ENCODE data around the gene ABCC5. TPM values are rescaled to one million over a fixed set of nuclear protein-coding genes. Genes with fewer than 3 reads are reported as not detected.

Gene ABCC5
- total and polyA plus RNA-seq, 2 of the 8 experiments (the other 6 are each of a cell fraction or from before 2014, with no cell fraction given): 25.3 to 40.8 TPM

GRCh38 chr3:183870563-183870962 is 147.1 kb downstream of the ABCC5 start:
- peaks cover 9 to 68% of the 10 kb centered on the region in 2 experiments for H3K79me2 ChIP-seq (ENCODE audit: control insufficient read depth in 1 of 2, insufficient read depth in 2 of 2, low read length in 2 of 2)
- no peak overlapping the region for H3K23ac ChIP-seq (ENCODE audit: insufficient read length)
- DNase-seq (ENCODE audit: low read depth in 1 of 2, low spot score in 2 of 2) (peak in 1 of 2 experiments; percentile 10), FAIRE-seq (no peak)
- H3K4ac ChIP-seq (replicated peaks; ENCODE audit: insufficient read length, low read depth, low read length): no peak overlapping the region
- no peak overlapping the region for H3K14ac ChIP-seq (ENCODE audit: insufficient read length)
- no peak overlapping the region for H2BK120ac ChIP-seq (replicated peaks; ENCODE audit: low read depth, low read length)
- H3K9ac ChIP-seq (replicated peaks in 1 of 4; ENCODE audit: extremely low read depth in 1 of 4, low read depth in 3 of 4, low read length in 3 of 4): 0 out of 7 replicates have a peak overlapping the region, but pooled peaks of 1 of the 4 experiments have one; percentile 3
- no peak overlapping the region for H4K5ac ChIP-seq (ENCODE audit: insufficient read length, low read depth, low read length)
- ChIA-PET POLR2A (ENCODE audit: partially characterized antibody) (interaction anchor here (0.9 to 2.2 kb wide), 2 partner anchors 14 to 22 kb away, joined by 3 to 10 read pairs; partner anchors contain the start of gene PARL), CTCF (ENCODE audit: partially characterized antibody) (no interaction called here)
- peaks cover 1 to 3% of the 10 kb centered on the region in 2 experiments for H4K20me1 ChIP-seq (replicated peaks in 1 of 2; ENCODE audit: control insufficient read depth in 1 of 2, insufficient read depth in 2 of 2, low read length in 2 of 2)
- no peak overlapping the region for H4K8ac ChIP-seq (ENCODE audit: extremely low read depth, insufficient read depth, low read length)
- no peak overlapping the region for H2BK20ac ChIP-seq (ENCODE audit: low read length)
- H2BK15ac ChIP-seq (ENCODE audit: low read length): no peak overlapping the region
- H3K23me2 ChIP-seq (ENCODE audit: low read depth, low read length): no peaks in the 10 kb centered on the region; the same call in 1 of the 2 replicates
- H2AFZ ChIP-seq (ENCODE audit: low read length): no peak overlapping the region
- H3K4me1 ChIP-seq (replicated peaks in 1 of 4; ENCODE audit: control insufficient read depth in 3 of 4, insufficient read depth in 4 of 4, low read length in 3 of 4): no peaks in the 10 kb centered on the region
- no peak overlapping the region for H3K27ac ChIP-seq (ENCODE audit: low read depth, low read length)
- H3K9me3 ChIP-seq (ENCODE audit: insufficient read depth in 2 of 2, low read depth in 1 of 2, low read length in 1 of 2): no peaks in the 10 kb centered on the region
- no peak overlapping the region for H2AK5ac ChIP-seq (ENCODE audit: low read depth, low read length)
- no peak overlapping the region for H3K4me3 ChIP-seq (ENCODE audit: extremely low read depth in 1 of 4, insufficient read depth in 2 of 4, low read depth in 3 of 4, low read length in 4 of 4)
- no peak overlapping the region for H2BK12ac ChIP-seq (ENCODE audit: low read depth, low read length)
- no peak overlapping the region for H3K4me2 ChIP-seq (ENCODE audit: insufficient read depth in 1 of 2, low read depth in 2 of 2, low read length in 2 of 2)
- H2BK5ac ChIP-seq (ENCODE audit: low read depth, low read length): no peak overlapping the region
- H3K79me1 ChIP-seq (ENCODE audit: low read depth, low read length): peaks cover 5% of the 10 kb centered on the region
- 85 to 100% methylated on average over 1 to 3 of the region's 3 CpGs for WGBS, 2 experiments (ENCODE audit: extremely low coverage in 1 of 2, insufficient coverage in 1 of 2, insufficient read length in 1 of 2, insufficient replicate concordance in 2 of 2, low coverage in 1 of 2, low lambda C conversion rate in 2 of 2, missing lambda C conversion rate in 1 of 2)
- peaks cover 0 to 23% (median 16%) of the 10 kb centered on the region in 4 experiments; a peak in 6 of 8 replicates for H3K36me3 ChIP-seq (ENCODE audit: control insufficient read depth in 2 of 4, insufficient read depth in 4 of 4, low read length in 3 of 4)
- H3K27me3 ChIP-seq (replicated peaks in 1 of 4; ENCODE audit: control insufficient read depth in 3 of 4, extremely low read depth in 1 of 4, insufficient read depth in 3 of 4, low read length in 3 of 4): no peaks in the 10 kb centered on the region
- no peak overlapping the region for H4K91ac ChIP-seq (replicated peaks; ENCODE audit: insufficient read length, low read length)
- no peak overlapping the region for H3K18ac ChIP-seq (ENCODE audit: extremely low read depth, low read length)
- TF ChIP-seq FOSL1 (IDR thresholded peaks at IDR 0.05; ENCODE audit: insufficient read depth, low read depth, low read length): no peak
- no peak for TF ChIP-seq POLR2AphosphoS5 (IDR thresholded peaks at IDR 0.05; ENCODE audit: low read depth, low read length)
- no peak for TF ChIP-seq CHD2 (IDR thresholded peaks at IDR 0.05; ENCODE audit: low read length)
- no peak for TF ChIP-seq RBBP5 (IDR thresholded peaks at IDR 0.05; ENCODE audit: borderline replicate concordance, low read depth, low read length)
- no peak for TF ChIP-seq HDAC2 (IDR thresholded peaks at IDR 0.05; ENCODE audit: borderline replicate concordance in 1 of 2, low read depth in 2 of 2, low read length in 2 of 2)
- no peak for TF ChIP-seq SAP30 (IDR thresholded peaks at IDR 0.05; ENCODE audit: insufficient read depth, insufficient replicate concordance, low read length)
- no peak for TF ChIP-seq KDM1A (IDR thresholded peaks at IDR 0.05; ENCODE audit: borderline replicate concordance, low read length)
- TF ChIP-seq BCL11A (IDR thresholded peaks at IDR 0.05; ENCODE audit: low read depth in 2 of 2, low read length in 2 of 2): no peak
- no peak for TF ChIP-seq E2F6 (IDR thresholded peaks at IDR 0.05)
- no peak for TF ChIP-seq CBX8 (IDR thresholded peaks at IDR 0.05; ENCODE audit: borderline replicate concordance, low read depth, low read length)
- TF ChIP-seq ZNF274 (IDR thresholded peaks at IDR 0.05; ENCODE audit: borderline replicate concordance, extremely low read depth, low read length): no peak
- H3K56ac ChIP-seq (replicated peaks; ENCODE audit: insufficient read length, low read depth, low read length): no peak overlapping the region

All from H1 (cell line).